ENCODE measurements around the gene NTNG2.

NTNG2 gene

GRCh38 chr9:132247942-132248341 is 86.1 kb downstream of the NTNG2 start:
- DNase-seq = no peak

- DNase-seq = no peak
Observed at GRCh38 chr9:132249123-132249522, 87.3 kb downstream of the NTNG2 start.

GRCh38 chr9:132249690-132250089 is 87.8 kb downstream of the NTNG2 start:
- DNase-seq = no peak

- DNase-seq = no peak
Observed at GRCh38 chr9:132250324-132251262, 88.7 kb downstream of the NTNG2 start.

- no peak for DNase-seq
Observed at GRCh38 chr9:132260846-132261245, 99.0 kb downstream of the NTNG2 start.

- no peak for DNase-seq
Observed at GRCh38 chr9:132266017-132266416, 104.2 kb downstream of the NTNG2 start.

GRCh38 chr9:132267660-132268059 is 105.8 kb downstream of the NTNG2 start:
- no peak for DNase-seq

GRCh38 chr9:132268725-132269352 is 107.0 kb downstream of the NTNG2 start:
- DNase-seq = peak in 39 of 56 donors; percentile 5 to 86 (median 32)

- peak in 1 of 56 donors; percentile 13 for DNase-seq
Observed at GRCh38 chr9:132269704-132270516, 108.1 kb downstream of the NTNG2 start.

- no peak for DNase-seq
Observed at GRCh38 chr9:132274861-132275260, 113.0 kb downstream of the NTNG2 start.

- DNase-seq = no peak
Observed at GRCh38 chr9:132283165-132283564, 121.3 kb downstream of the NTNG2 start.

- peak in 15 of 56 donors; percentile 4 to 59 (median 13) for DNase-seq
Observed at GRCh38 chr9:132283863-132284262, 122.0 kb downstream of the NTNG2 start.

- DNase-seq = no peak
Observed at GRCh38 chr9:132287256-132287760, 125.5 kb downstream of the NTNG2 start.

GRCh38 chr9:132288361-132288760 is 126.5 kb downstream of the NTNG2 start:
- DNase-seq = no peak

- no peak for DNase-seq
Observed at GRCh38 chr9:132288966-132289365, 127.1 kb downstream of the NTNG2 start.

GRCh38 chr9:132293145-132293721 is 131.4 kb downstream of the NTNG2 start:
- DNase-seq = no peak
